OCI-LY1 (cell line): ENCODE results near the gene PPP1R36.

Source experiments
- H2AFZ ChIP-seq: fragments of 200-600 bp; sonication (generic), shearing (Covaris generic); 2 replicates; pipeline ENCODE4 v1.6.0; 2014; ENCODE audit warnings: antibody characterized with exemption, mild to moderate bottlenecking, low read length
- H3F3A ChIP-seq: fragments of 200-600 bp; sonication (generic), shearing (Covaris generic); 2 replicates; pipeline ENCODE4 v1.6.0; 2014; ENCODE audit warnings: mild to moderate bottlenecking, antibody characterized with exemption, low read length, moderate library complexity; ENCODE audit not compliant: insufficient read depth
- H3K27ac ChIP-seq: fragments of 200-600 bp; sonication (generic); 2 replicates; pipeline ENCODE4 v1.5.1; 2014; ENCODE audit warnings: low read length, mixed run types, mild to moderate bottlenecking, low read depth; ENCODE audit not compliant: poor library complexity, severe bottlenecking
- H3K27me3 ChIP-seq: fragments of 200-600 bp; sonication (generic); 2 replicates; pipeline ENCODE4 v1.6.0; 2014; ENCODE audit warnings: antibody characterized with exemption, mild to moderate bottlenecking, low read length, moderate library complexity; ENCODE audit not compliant: insufficient read depth
- H3K36me3 ChIP-seq: fragments of 200-600 bp; sonication (generic); 2 replicates; pipeline ENCODE4 v1.6.1; 2014; ENCODE audit warnings: mild to moderate bottlenecking, antibody characterized with exemption, low read length, moderate library complexity, mixed read lengths; ENCODE audit not compliant: insufficient read depth
- H3K4me1 ChIP-seq: fragments of 200-600 bp; sonication (generic); 2 replicates; pipeline ENCODE4 v1.5.1; 2014; ENCODE audit warnings: mild to moderate bottlenecking, low read length, moderate library complexity; ENCODE audit not compliant: insufficient read depth, severe bottlenecking
- H3K4me2 ChIP-seq: fragments of 200-600 bp; sonication (generic), shearing (Covaris generic); 2 replicates; pipeline ENCODE4 v1.6.1; 2014; ENCODE audit warnings: low read length
- H3K4me3 ChIP-seq: fragments of 200-600 bp; sonication (generic); 2 replicates; pipeline ENCODE4 v1.5.1; 2014; ENCODE audit warnings: low read length, low read depth, mild to moderate bottlenecking, mixed read lengths; ENCODE audit not compliant: poor library complexity, severe bottlenecking
- H3K79me2 ChIP-seq: fragments of 200-600 bp; shearing (Covaris generic); 2 replicates; pipeline ENCODE4 v1.6.1; 2016; ENCODE audit warnings: mixed run types, low read length, mixed read lengths; ENCODE audit not compliant: insufficient read depth
- H3K9ac ChIP-seq: fragments of 200-600 bp; sonication (generic), shearing (Covaris generic); 2 replicates; pipeline ENCODE4 v1.6.1; 2014; ENCODE audit warnings: mild to moderate bottlenecking, low read length, mixed read lengths
- H3K9me2 ChIP-seq: fragments of 200-600 bp; sonication (generic), shearing (Covaris generic); 2 replicates; pipeline ENCODE4 v1.6.1; 2014; ENCODE audit warnings: low read depth, mild to moderate bottlenecking, low read length, mixed read lengths
- H3K9me3 ChIP-seq: fragments of 200-600 bp; shearing (Covaris generic); 2 replicates; pipeline ENCODE4 v1.6.1; 2014; ENCODE audit warnings: low read length, mixed read lengths
- H4K20me1 ChIP-seq: fragments of 200-600 bp; sonication (generic), shearing (Covaris generic); 2 replicates; pipeline ENCODE4 v1.6.0; 2016; ENCODE audit warnings: mild to moderate bottlenecking, low read length; ENCODE audit not compliant: insufficient read depth
- CTCF ChIP-seq: fragments of 200-600 bp; sonication (generic), shearing (Covaris generic); IDR thresholded peaks from 2 replicates; pipeline ENCODE4 v1.5.1; 2017; ENCODE audit warnings: mild to moderate bottlenecking, antibody characterized with exemption, low read length, moderate library complexity, mixed read lengths
- EZH2 ChIP-seq: fragments of 200-600 bp; sonication (generic), shearing (Covaris generic); IDR thresholded peaks from 2 replicates; pipeline ENCODE4 v1.8.0; 2017; ENCODE audit warnings: borderline replicate concordance, mixed run types, mild to moderate bottlenecking, antibody characterized with exemption, low read length, moderate library complexity, mixed read lengths

The PPP1R36 gene

GRCh38 chr14:64536488-64537245, 13.1 kb upstream of the PPP1R36 start:
- H4K20me1 ChIP-seq = no peaks in the 10 kb centered on the region; the same call in 1 of the 2 replicates
- H3K27ac ChIP-seq = no peak overlapping the region
- H3K9me2 ChIP-seq = no peaks in the 10 kb centered on the region
- no peaks in the 10 kb centered on the region for H3F3A ChIP-seq
- H3K9me3 ChIP-seq = peaks cover 3% of the 10 kb centered on the region; the same call in 1 of the 2 replicates
- no peak overlapping the region for H3K4me3 ChIP-seq
- H3K36me3 ChIP-seq = no peaks in the 10 kb centered on the region
- H2AFZ ChIP-seq = no peak overlapping the region
- H3K79me2 ChIP-seq = no peaks in the 10 kb centered on the region
- no peaks in the 10 kb centered on the region for H3K27me3 ChIP-seq
- H3K4me2 ChIP-seq = no peak overlapping the region
- no peak for TF ChIP-seq CTCF
- no peak for TF ChIP-seq EZH2
- no peak overlapping the region for H3K9ac ChIP-seq
- H3K4me1 ChIP-seq = peaks cover 11% of the 10 kb centered on the region

- Histone ChIP-seq H3K4me2 (peak within 1 kb of the TSS; percentile 80), H3F3A (no peaks in the 10 kb centered on the region), H3K4me1 (peaks cover 11% of the 10 kb centered on the region), H4K20me1 (no peaks in the 10 kb centered on the region), H3K9me2 (no peaks in the 10 kb centered on the region), H3K79me2 (no peaks in the 10 kb centered on the region), H3K4me3 (peak within 1 kb of the TSS; percentile 78), H2AFZ (peak within 1 kb of the TSS; percentile 95), H3K36me3 (no peaks in the 10 kb centered on the region), H3K27me3 (no peaks in the 10 kb centered on the region), H3K9me3 (peaks cover 5% of the 10 kb centered on the region; the same call in 1 of the 2 replicates), H3K27ac (peak within 1 kb of the TSS; percentile 28), H3K9ac (peak within 1 kb of the TSS; percentile 77)
- peak; percentile 69 for TF ChIP-seq CTCF
- no peak for TF ChIP-seq EZH2
Measured at GRCh38 chr14:64540208-64541202, 9.3 kb upstream of the PPP1R36 start, which contains the start of gene HSPA2. TSS of gene HSPA2 (plus strand) at chr14:64540741. CDS start at chr14:64540850, 109 bp downstream.

GRCh38 chr14:64541261-64541971, 8.3 kb upstream of the PPP1R36 start:
- peaks cover 11% of the 10 kb centered on the region for H3K4me1 ChIP-seq
- no peak overlapping the region for H2AFZ ChIP-seq
- no peak overlapping the region for H3K27ac ChIP-seq
- no peak overlapping the region for H3K4me3 ChIP-seq
- H3K27me3 ChIP-seq = no peaks in the 10 kb centered on the region
- no peak for TF ChIP-seq EZH2
- TF ChIP-seq CTCF = no peak
- no peaks in the 10 kb centered on the region for H3F3A ChIP-seq
- no peak overlapping the region for H3K4me2 ChIP-seq
- H3K9ac ChIP-seq = no peak overlapping the region
- H3K9me2 ChIP-seq = no peaks in the 10 kb centered on the region
- peaks cover 5% of the 10 kb centered on the region; the same call in 1 of the 2 replicates for H3K9me3 ChIP-seq
- no peaks in the 10 kb centered on the region for H3K36me3 ChIP-seq
- H3K79me2 ChIP-seq = no peaks in the 10 kb centered on the region
- H4K20me1 ChIP-seq = no peaks in the 10 kb centered on the region
